Activated T-cell treated with anti-CD3 and anti-CD28 coated beads, Interleukin-2, amount 50 U/mL, for 24 hours (primary cell): ENCODE data around the gene SLC7A4.
"Not testable (repeated sequence)": the region's sequence is repeated elsewhere in the genome, so short reads cannot be mapped to it uniquely, and the experiment has no call there.

Source experiments
- DNase-seq: peaks from one replicate; pipeline ENCODE4 v3.0.0-alpha.2; 2020
- H3K27ac Mint-ChIP-seq: 2 replicates; pipeline ENCODE4 v1.8.0; 2020; ENCODE audit warnings: mild to moderate bottlenecking, mixed read lengths
- H3K27me3 Mint-ChIP-seq: 2 replicates; pipeline ENCODE4 v1.8.0; 2020; ENCODE audit warnings: mixed read lengths
- H3K36me3 Mint-ChIP-seq: 2 replicates; pipeline ENCODE4 v1.8.0; 2020; ENCODE audit warnings: low read depth, mixed read lengths
- H3K4me1 Mint-ChIP-seq: 2 replicates; pipeline ENCODE4 v1.8.0; 2020; ENCODE audit warnings: low read depth, mixed read lengths
- H3K4me3 Mint-ChIP-seq: 2 replicates; pipeline ENCODE4 v1.8.0; 2020; ENCODE audit warnings: mild to moderate bottlenecking, moderate library complexity, mixed read lengths
- H3K9me3 Mint-ChIP-seq: 2 replicates; pipeline ENCODE4 v1.8.0; 2020; ENCODE audit warnings: mixed read lengths

The SLC7A4 gene

DNA sequence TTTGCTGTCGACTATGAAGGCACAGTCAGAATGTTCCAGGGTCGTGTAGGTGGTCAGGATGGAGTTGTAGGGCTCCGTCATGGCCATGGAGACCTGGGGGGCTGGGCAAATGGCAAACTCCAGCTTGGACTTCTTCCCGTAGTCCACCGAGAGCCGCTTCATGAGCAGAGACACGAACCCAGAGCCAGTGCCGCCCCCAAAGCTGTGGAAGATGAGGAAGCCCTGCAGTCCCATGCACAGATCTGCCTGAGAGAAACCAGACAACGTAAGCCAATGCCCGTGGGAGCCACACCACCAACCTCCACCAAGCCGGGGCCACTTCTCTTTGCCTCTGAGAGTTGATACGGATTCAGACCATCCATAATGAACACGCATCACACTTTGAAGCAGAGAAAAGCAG is 23.2 kb downstream of the SLC7A4 start:
- not testable (repeated sequence) for H3K27ac Mint-ChIP-seq, H3K9me3 Mint-ChIP-seq, H3K4me3 Mint-ChIP-seq, H3K36me3 Mint-ChIP-seq, DNase-seq, H3K4me1 Mint-ChIP-seq, H3K27me3 Mint-ChIP-seq

DNA sequence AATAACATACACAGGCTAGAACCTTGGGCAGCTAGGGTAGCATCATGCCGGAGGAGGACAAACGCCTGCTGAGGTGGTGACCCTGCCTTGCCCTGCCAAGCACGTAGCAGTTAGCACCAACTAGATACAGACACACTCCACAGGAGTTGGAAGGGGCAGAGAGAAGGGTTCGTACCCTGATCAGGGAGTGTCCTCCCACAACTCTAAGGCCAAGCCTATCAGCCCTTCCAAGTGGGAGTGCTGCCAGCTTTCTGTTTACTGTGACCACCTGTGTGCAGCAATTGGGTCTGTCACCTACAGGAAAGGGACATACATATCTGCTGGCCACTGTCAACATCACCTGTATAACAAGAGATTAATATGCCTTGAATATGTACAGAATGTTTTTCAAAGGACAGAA is 28.6 kb downstream of the SLC7A4 start:
- Mint-ChIP-seq H3K4me1 (peaks cover 35% of the 10 kb centered on the region), H3K27ac (peak overlapping the region; percentile 99), H3K36me3 (peaks cover 42% of the 10 kb centered on the region), H3K4me3 (peak overlapping the region; percentile 94), H3K27me3 (no peaks in the 10 kb centered on the region), H3K9me3 (no peaks in the 10 kb centered on the region)
- no peak for DNase-seq

DNA sequence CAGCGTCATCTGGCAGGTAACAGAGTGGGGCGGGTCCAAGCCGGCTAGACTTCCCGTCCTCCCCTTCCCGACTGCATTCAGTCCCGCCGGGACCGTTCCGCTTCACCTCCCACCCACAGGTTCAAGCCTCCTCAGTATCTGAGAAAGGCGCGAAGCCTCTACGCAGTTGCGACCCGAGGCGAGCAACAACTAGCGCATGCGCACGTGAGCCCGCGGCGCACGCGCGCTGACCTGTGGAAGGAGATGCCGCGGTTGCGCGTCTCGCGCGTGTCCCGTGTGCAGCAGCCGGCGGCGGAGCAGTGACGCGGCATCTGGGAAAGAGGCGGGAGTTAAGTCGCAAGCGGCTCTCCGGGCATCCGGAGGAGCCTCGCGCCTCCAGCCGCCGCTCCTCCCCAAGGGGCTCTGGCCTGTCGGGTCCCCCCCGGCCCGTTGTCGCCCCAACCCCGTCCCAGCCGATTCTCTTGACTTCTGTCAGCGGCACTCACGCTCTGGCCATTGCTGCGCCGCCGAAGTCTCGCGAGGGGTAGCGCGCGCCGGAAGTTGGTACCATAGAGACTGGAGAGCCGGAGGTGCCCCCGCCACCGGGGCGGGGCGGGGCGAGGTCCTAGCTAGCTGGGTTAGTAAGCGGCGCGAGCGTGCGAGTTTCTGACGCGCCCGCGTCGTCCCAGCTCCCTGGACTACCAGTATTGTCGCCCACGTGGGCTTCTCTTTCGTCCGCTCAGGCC is 30.6 kb downstream of the SLC7A4 start, which contains the start of gene THAP7:
Gene THAP7 (minus strand): TSS at position 518 of the 725 bp plus-strand sequence. CDS start 207 bp downstream, at position 311.
- peak; percentile 98 for DNase-seq

DNA sequence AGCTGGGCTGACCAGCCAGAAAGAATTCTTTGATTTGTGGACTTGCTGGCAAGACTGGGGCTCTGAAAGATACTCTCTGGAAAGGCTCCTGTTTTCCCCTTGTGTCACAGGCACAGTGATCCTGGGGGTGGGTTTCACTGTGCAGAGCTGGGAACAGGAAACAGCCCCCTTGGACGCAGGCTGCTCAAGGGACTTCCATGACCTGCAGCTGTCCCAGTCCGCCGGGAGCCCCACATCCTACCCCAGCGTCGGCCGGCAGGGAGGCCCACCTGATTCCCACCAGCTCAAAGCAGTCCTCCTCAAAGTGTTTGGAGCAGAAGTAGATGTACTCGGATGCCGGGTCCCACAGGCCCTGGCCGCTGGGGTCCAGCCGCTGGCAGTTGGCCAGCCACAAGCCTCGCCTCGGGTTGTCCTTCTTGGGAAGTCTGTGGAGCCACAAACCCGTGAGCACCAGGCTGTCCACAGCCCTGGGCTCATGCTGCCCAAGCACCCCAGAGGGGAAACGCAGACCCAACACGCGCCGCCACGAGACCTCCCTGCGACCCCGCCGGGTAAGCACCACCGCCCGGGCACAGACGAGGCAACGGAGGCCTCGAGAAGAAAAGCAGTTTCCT is 31.3 kb downstream of the SLC7A4 start:
- peak overlapping the region; percentile 94 for H3K4me3 Mint-ChIP-seq
- no peak for DNase-seq
- H3K27me3 Mint-ChIP-seq = no peaks in the 10 kb centered on the region
- peaks cover 66% of the 10 kb centered on the region for H3K36me3 Mint-ChIP-seq
- no peaks in the 10 kb centered on the region for H3K9me3 Mint-ChIP-seq
- peaks cover 37% of the 10 kb centered on the region for H3K4me1 Mint-ChIP-seq
- H3K27ac Mint-ChIP-seq = peak overlapping the region; percentile 99

More for the DNA sequence above, 30.6 kb downstream of the SLC7A4 start, which contains the start of gene THAP7:
- Mint-ChIP-seq H3K4me3 (peak within 1 kb of the TSS; percentile 94), H3K9me3 (no peaks in the 10 kb centered on the region), H3K36me3 (peaks cover 60% of the 10 kb centered on the region), H3K4me1 (peaks cover 37% of the 10 kb centered on the region), H3K27me3 (no peaks in the 10 kb centered on the region), H3K27ac (peak within 1 kb of the TSS; percentile 99)

DNA sequence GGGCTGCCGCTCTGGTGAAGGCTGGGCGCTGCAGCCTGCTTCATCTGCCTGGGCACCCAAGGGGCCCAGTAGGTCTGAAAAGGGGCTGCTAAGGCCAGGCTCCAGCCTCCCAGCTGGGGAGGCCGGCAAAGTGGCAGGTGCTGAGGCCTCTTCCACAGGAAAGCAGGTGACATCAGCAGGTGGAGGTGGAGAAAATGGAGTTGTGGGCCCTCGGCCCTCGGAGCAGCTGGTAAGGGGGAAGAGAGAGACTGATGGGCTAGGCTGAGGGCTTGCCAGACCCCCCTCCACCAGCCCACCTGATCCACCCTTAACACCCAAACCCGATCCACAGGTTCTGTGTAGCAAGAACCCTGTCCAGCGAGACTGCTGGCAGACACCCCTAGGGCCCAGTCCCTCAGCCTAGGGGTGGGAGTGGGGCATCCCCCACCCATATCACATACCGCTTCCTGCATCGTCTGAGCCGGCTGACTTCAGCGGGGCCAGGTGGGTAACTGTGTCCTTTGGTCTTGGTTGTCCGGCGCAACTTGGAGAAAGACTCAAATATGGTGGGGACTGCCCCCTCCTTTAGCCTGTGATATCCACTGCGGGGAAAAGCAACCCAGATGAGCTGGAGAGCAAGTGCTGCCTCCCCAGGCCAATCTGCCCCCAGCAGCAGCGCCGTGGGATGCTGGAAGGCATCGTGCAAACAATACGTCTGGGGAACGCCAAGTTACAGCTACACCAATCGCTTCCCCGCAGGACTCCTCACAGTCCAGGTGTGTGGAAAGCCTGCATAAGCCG is 32.0 kb downstream of the SLC7A4 start:
- H3K4me1 Mint-ChIP-seq = peaks cover 37% of the 10 kb centered on the region
- no peaks in the 10 kb centered on the region for H3K9me3 Mint-ChIP-seq
- H3K4me3 Mint-ChIP-seq = peak overlapping the region; percentile 94
- peaks cover 72% of the 10 kb centered on the region for H3K36me3 Mint-ChIP-seq
- peak overlapping the region; percentile 99 for H3K27ac Mint-ChIP-seq
- no peak for DNase-seq
- no peaks in the 10 kb centered on the region for H3K27me3 Mint-ChIP-seq

DNA sequence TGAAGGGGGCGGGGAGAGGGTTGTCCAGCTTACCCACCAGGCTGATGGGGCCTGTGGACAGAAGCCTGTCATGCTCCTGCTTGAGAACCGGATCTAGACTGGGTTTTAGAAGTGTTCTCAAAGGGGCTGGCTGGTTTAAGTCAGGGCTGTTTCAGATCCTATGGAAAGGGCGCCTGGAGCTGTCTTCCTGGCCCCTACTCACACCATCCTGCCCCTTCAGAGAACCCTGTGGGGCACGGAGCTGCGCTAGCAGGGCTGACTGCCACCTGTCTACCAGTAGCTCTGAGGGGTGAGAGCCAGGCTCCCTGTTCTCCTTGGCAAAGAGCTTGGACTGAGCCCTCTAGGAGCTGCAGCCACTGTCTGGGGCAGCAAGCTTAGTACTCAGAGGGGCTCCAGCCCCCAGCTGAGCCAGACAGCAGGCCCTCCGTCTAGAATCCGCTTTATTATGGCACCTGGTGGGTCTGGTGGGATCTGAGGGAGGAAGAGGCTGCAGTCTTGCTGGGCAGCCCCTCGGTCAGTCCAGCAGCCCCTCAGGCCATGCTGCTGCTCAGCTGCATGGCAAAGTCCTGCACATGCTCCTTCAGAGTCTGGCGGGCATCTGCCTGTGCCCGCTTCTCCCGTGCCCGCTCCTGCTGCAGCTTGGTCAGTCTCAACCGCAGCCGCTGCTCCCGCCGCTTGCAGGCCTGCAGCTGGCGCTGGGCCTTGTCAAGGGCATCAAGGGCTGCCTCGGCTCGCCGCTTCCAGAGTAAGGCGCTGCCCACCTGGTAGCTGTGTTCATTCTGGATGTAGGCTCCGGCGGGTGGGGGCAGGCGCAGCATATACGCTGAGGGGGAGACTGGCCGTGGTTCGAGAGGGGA is 32.8 kb downstream of the SLC7A4 start:
- Mint-ChIP-seq H3K27ac (peak overlapping the region; percentile 99), H3K9me3 (no peaks in the 10 kb centered on the region), H3K27me3 (no peaks in the 10 kb centered on the region), H3K4me1 (peaks cover 37% of the 10 kb centered on the region), H3K36me3 (peaks cover 78% of the 10 kb centered on the region), H3K4me3 (peak overlapping the region; percentile 94)
- DNase-seq = no peak

DNA sequence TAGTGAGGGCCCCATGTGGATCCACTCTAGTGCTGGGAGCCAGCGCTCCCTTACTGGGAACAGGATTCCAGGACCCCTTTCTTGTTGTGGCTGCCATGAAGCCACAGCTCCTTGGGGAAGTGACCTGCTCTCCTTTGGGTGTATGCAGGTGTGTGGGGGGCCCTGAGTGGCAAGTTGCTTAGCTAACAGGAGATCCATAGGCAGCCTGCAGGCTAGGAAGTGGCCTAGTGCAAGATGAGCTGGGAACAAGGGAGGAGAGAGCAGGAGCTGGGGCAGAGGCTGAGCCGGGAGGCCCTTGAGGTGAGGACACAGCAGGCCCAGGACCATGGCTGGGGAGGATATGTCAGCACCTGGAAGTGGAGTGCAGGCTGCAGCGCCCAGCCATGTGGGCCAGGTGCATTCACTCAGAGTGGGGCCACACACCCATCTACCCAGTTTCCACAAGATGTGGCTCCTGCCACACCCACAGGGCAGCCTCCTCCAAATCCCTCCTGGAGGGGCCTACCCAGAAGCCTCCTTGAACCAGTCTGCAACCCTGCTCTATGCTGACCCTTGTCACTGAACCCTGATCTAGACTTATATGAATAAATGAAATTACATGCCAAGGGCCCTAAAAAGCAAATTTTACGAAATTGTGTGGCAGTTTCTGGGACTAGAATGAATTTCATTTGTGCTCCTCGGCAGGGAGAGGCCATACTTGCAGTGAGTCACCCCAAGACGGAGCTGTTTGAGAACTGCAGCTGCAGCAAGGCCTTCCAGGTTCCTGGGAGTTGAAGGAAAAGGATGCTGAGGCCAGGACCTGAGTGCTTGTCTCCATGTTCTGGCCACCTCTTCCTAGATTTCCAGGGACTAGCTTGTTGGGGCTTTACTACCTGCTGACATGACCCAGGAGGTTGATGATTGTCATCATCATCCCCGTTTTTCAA is 33.7 kb downstream of the SLC7A4 start:
- H3K9me3 Mint-ChIP-seq = no peaks in the 10 kb centered on the region
- peak overlapping the region; percentile 35 for H3K4me3 Mint-ChIP-seq
- peaks cover 80% of the 10 kb centered on the region for H3K36me3 Mint-ChIP-seq
- peak; percentile 41 for DNase-seq
- peak overlapping the region; percentile 99 for H3K27ac Mint-ChIP-seq
- peaks cover 31% of the 10 kb centered on the region for H3K4me1 Mint-ChIP-seq
- H3K27me3 Mint-ChIP-seq = no peaks in the 10 kb centered on the region

DNA sequence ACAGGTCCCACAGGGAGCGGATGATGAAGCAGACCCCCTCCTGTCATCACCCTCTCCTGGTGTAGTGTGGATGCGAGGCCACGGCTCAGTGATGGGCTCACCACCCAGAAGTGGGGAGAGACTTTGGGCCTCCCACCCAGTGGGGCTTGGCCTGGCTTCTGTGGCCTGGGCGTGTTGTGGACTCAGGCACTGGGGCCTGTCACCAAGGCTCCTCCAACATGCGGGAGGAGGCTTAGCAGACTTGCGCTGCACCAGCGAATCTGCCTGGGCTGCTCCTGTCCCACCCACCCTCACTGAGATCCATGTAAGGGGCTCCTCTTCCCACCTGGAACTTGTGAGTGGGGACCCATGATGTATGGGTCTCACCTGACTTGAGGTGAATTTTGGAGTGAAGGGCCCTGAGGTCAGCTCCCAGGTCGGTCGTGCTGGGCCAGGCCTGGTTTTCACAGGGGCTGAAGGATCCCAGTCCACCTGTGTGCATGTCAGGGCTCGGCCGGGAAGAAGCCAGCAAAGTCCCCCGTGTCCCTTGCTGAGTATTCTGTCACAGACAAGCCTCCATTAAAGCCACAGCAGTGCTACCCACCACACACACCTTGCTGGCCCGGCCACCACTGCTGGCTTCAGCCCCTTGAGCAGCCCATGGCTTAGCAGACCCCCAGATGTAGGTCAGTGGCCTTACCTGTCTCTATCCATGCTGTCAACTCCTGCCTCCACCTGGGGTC is 34.7 kb downstream of the SLC7A4 start:
- Mint-ChIP-seq H3K36me3 (peaks cover 84% of the 10 kb centered on the region), H3K27me3 (no peaks in the 10 kb centered on the region), H3K9me3 (no peaks in the 10 kb centered on the region), H3K27ac (peak overlapping the region; percentile 99), H3K4me1 (peaks cover 23% of the 10 kb centered on the region), H3K4me3 (no peak overlapping the region)
- DNase-seq = no peak

DNA sequence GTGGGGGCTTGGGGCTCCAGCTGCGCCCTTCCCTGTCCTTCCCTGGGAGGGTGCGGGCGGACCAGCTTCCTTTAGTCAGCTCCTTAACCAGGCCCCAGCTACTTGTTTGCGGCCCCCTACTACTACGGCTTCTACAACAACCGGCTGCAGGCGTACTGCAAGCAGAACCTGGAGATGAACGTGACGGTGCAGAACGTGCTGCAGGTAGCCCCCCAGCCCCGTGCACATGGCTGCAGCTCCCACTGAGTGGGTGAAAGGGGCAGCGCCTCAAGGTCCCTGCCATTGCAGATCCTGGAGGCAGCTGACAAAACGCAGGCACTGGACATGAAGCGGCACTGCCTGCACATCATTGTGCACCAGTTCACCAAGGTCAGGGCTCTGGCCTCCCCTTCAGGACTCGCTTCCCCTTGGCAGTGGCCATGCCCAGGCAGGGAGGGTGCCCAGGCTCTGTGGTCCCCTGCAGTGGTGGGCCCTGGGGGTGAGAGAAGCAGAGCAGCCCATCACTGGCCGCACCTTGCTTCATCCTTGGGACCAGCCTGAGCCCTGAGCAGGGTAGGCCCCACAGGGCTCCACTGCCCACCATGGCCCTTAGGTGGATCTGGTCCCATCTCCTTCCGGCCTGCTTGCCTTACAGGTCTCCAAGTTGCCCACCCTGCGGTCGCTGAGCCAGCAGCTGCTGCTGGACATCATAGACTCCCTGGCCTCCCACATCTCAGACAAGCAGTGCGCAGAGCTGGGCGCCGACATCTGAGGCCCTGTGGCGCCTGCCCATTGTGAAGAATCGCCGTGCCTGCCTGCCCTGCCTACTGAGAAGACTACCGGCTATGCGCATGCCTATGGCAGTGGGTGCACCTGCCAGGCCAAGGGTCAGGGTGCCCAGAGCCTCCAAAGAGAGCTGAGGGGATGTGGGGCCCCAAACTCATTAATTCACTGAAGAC is 35.5 kb downstream of the SLC7A4 start:
- Mint-ChIP-seq H3K9me3 (no peaks in the 10 kb centered on the region), H3K4me3 (no peak overlapping the region)

DNA sequence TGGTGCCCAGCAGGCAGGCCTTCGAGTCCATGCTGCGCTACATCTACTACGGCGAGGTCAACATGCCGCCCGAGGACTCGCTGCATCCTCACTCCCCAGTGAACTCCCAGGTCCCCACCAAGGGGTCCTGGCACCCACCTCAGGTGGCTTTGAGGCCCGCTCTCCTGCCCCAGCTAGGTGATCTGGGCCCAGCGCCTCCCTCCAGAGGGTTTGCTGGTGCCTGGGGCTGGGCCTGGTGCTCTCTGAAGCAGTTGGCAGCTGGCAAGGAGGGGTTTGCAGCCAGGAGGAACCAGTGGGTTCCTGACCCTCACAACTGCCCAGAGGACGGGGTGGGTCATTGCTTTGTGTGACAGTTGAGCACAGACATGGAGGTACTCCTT is 36.3 kb downstream of the SLC7A4 start:
- no peaks in the 10 kb centered on the region for H3K9me3 Mint-ChIP-seq
- H3K4me1 Mint-ChIP-seq = peaks cover 19% of the 10 kb centered on the region
- peak overlapping the region; percentile 65 for H3K27ac Mint-ChIP-seq
- H3K27me3 Mint-ChIP-seq = no peaks in the 10 kb centered on the region
- H3K4me3 Mint-ChIP-seq = no peak overlapping the region
- peaks cover 88% of the 10 kb centered on the region for H3K36me3 Mint-ChIP-seq
- DNase-seq = no peak

More for the DNA sequence above, 35.5 kb downstream of the SLC7A4 start:
- Mint-ChIP-seq H3K27me3 (no peaks in the 10 kb centered on the region), H3K36me3 (peaks cover 86% of the 10 kb centered on the region), H3K27ac (peak overlapping the region; percentile 44), H3K4me1 (peaks cover 23% of the 10 kb centered on the region)
- no peak for DNase-seq

DNA sequence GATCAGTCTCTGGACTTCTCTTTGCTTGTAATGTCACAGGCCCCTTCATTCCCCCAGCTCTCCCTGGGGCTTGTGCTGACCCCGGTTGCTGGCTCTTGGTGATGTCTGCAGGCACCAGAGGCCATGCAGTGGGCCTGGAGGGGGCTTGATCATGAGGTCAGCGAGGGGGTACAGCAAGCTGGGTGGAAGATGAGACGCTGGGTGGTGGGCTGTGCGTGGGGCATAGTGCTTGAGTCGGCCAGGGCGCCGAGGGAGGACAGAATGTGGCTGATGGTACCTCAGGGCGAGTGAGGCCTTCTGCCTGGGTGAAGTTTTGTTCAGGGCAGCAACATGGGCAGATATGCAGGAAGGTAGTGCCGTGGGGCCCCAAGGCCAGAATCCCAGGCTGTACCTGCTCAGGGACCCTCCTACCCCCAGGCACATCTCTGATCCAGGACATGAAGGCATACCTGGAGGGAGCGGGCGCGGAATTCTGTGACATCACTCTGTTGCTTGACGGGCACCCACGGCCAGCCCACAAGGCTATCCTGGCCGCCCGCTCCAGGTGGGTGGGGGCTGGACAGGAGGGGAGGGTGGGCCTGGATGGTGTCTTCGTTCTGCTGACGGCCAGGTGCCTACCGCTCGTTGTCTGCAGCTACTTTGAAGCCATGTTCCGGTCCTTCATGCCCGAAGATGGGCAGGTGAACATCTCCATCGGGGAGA is 36.9 kb downstream of the SLC7A4 start:
- no peak for DNase-seq
- Mint-ChIP-seq H3K27me3 (no peaks in the 10 kb centered on the region), H3K36me3 (peaks cover 88% of the 10 kb centered on the region), H3K4me3 (no peak overlapping the region), H3K27ac (peak overlapping the region; percentile 67), H3K4me1 (peaks cover 14% of the 10 kb centered on the region), H3K9me3 (no peaks in the 10 kb centered on the region)

DNA sequence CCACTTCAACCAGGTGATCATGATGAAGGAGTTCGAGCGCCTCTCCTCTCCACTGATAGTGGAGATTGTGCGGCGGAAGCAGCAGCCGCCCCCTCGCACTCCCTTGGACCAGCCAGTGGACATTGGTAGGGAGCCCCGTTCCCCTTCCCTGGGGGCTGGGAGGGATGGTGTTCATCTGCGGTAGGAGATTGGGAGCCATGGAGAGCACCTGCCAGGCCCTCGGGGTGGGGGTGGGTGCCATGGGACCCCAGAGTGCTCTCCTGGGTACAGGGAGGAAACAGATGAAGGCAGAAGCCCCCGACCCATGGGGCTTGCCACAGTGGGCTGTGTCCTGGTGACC is 37.5 kb downstream of the SLC7A4 start:
- Mint-ChIP-seq H3K27ac (peak overlapping the region; percentile 6), H3K36me3 (peaks cover 86% of the 10 kb centered on the region), H3K27me3 (no peaks in the 10 kb centered on the region), H3K9me3 (no peaks in the 10 kb centered on the region), H3K4me1 (peaks cover 8% of the 10 kb centered on the region), H3K4me3 (no peak overlapping the region)
- DNase-seq = no peak
